Measurements from ENCODE around the gene DUSP15. TPM values are rescaled to one million over a fixed set of nuclear protein-coding genes. Genes with fewer than 3 reads are reported as not detected.

Gene DUSP15
- total and polyA plus RNA-seq, 8 donors = 0.35 to 4.3 (median 1.4) TPM

- ATAC-seq (no peak), FAIRE-seq (no peak), DNase-seq (no peak)
- intact Hi-C loops (cut with DNase I) = no loop called here
- Histone ChIP-seq H3K4me3 (peak overlapping the region in 2 of 4 donors; percentile 78 to 82), H3K36me3 (no peaks in the 10 kb centered on the region), H3K4me1 (no peaks in the 10 kb centered on the region), H3K27ac (no peak overlapping the region), H3K27me3 (no peaks in the 10 kb centered on the region), H3K9me3 (no peaks in the 10 kb centered on the region)
- 72 to 81% methylated on average over 12 of the region's 12 CpGs for WGBS, 2 donors
- no peak for TF ChIP-seq CTCF (IDR thresholded peaks at IDR 0.05)
Observed at GRCh38 chr20:31868853-31869672, 1.3 kb downstream of the DUSP15 start.

- DNase-seq (no peak), ATAC-seq (no peak), FAIRE-seq (no peak)
- no peaks in the 10 kb centered on the region for H3K36me3 ChIP-seq
- H3K4me3 ChIP-seq = no peak overlapping the region
- H3K27ac ChIP-seq = no peak overlapping the region
- TF ChIP-seq CTCF (IDR thresholded peaks at IDR 0.05) = no peak
- intact Hi-C loops (cut with DNase I) = no loop called here
- H3K9me3 ChIP-seq = no peaks in the 10 kb centered on the region
- H3K4me1 ChIP-seq = peaks cover 0 to under 1% (median 0%) of the 10 kb centered on the region in 3 donors
- no peaks in the 10 kb centered on the region for H3K27me3 ChIP-seq
- 67 to 68% methylated on average over 3 of the region's 3 CpGs for WGBS, 2 donors
Observed at GRCh38 chr20:31866221-31866620, 4.1 kb downstream of the DUSP15 start.

- Histone ChIP-seq H3K4me3 (no peak overlapping the region), H3K27me3 (no peaks in the 10 kb centered on the region), H3K27ac (no peak overlapping the region), H3K4me1 (peaks cover 0 to 10% (median 7%) of the 10 kb centered on the region in 3 donors), H3K9me3 (no peaks in the 10 kb centered on the region), H3K36me3 (no peaks in the 10 kb centered on the region)
- no peak for ATAC-seq
- FAIRE-seq = no peak
- no peak for TF ChIP-seq CTCF (IDR thresholded peaks at IDR 0.05)
- intact Hi-C loops (cut with DNase I) = no loop called here
- no peak for DNase-seq
- 62 to 73% methylated on average over 12 of the region's 12 CpGs for WGBS, 2 donors
Observed at GRCh38 chr20:31864521-31865400, 5.6 kb downstream of the DUSP15 start.

- no peaks in the 10 kb centered on the region for H3K36me3 ChIP-seq
- H3K27ac ChIP-seq = no peak overlapping the region
- no peak for TF ChIP-seq CTCF (IDR thresholded peaks at IDR 0.05)
- H3K27me3 ChIP-seq = no peaks in the 10 kb centered on the region
- no peak overlapping the region for H3K4me3 ChIP-seq
- ATAC-seq (no peak), DNase-seq (no peak), FAIRE-seq (no peak)
- H3K9me3 ChIP-seq = no peaks in the 10 kb centered on the region
- 89 to 95% methylated on average over 9 of the region's 9 CpGs for WGBS, 2 donors
- H3K4me1 ChIP-seq = peaks cover 0 to 10% (median 7%) of the 10 kb centered on the region in 3 donors
- intact Hi-C loops (cut with DNase I) = no loop called here
Observed at GRCh38 chr20:31863296-31864085, 6.8 kb downstream of the DUSP15 start.
